ENCODE measurements around the gene ANXA10. TPM values are rescaled to one million over a fixed set of nuclear protein-coding genes. Genes with fewer than 3 reads are reported as not detected.

ANXA10 gene
- total and polyA plus RNA-seq, 8 donors, result 49.6 to 721 (median 251) TPM; not detected in 1

DNA sequence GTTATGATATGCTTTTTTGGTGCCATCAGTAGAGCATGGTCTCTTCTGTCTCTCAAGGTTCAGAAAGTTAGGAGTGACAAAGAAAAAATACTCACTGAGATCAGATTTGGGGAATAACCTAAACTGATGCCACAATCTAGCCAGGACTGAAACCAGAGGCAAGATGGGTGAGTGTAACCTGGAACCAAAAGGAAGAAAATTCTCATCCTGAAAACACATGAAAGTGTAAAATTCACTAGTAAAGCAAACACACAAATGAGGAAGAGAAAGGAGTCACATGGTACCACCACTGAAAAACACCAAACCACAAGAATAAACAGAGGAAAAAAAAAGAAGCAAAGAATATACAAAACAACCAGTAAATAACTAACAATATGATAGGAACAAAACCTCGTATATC is 96.4 kb downstream of the ANXA10 start:
- 77 to 91% (median 79%) methylated on average over 1 of the region's 1 CpG for WGBS, 5 donors
- DNase-seq, result no peak
- peaks cover 0 to 51% (median 46%) of the 10 kb centered on the region in 4 donors for H3K36me3 ChIP-seq
- TF ChIP-seq POLR2A (IDR thresholded peaks at IDR 0.05) (no peak), POLR2AphosphoS5 (IDR thresholded peaks at IDR 0.05) (no peak), EP300 (IDR thresholded peaks at IDR 0.05) (no peak)
- TF ChIP-seq, protein P1, sequence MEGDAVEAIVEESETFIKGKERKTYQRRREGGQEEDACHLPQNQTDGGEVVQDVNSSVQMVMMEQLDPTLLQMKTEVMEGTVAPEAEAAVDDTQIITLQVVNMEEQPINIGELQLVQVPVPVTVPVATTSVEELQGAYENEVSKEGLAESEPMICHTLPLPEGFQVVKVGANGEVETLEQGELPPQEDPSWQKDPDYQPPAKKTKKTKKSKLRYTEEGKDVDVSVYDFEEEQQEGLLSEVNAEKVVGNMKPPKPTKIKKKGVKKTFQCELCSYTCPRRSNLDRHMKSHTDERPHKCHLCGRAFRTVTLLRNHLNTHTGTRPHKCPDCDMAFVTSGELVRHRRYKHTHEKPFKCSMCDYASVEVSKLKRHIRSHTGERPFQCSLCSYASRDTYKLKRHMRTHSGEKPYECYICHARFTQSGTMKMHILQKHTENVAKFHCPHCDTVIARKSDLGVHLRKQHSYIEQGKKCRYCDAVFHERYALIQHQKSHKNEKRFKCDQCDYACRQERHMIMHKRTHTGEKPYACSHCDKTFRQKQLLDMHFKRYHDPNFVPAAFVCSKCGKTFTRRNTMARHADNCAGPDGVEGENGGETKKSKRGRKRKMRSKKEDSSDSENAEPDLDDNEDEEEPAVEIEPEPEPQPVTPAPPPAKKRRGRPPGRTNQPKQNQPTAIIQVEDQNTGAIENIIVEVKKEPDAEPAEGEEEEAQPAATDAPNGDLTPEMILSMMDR (IDR thresholded peaks at IDR 0.05), result no peak
- intact Hi-C loops (cut with DNase I; ENCODE audit: low total_unique reads), result no loop called here
- H3K4me3 ChIP-seq, result no peak overlapping the region
- no peaks in the 10 kb centered on the region for H3K27me3 ChIP-seq
- H3K4me1 ChIP-seq, result no peaks in the 10 kb centered on the region
- no peak overlapping the region for H3K27ac ChIP-seq
- H3K9me3 ChIP-seq, result peaks cover 0 to 13% (median 3%) of the 10 kb centered on the region in 4 donors

DNA sequence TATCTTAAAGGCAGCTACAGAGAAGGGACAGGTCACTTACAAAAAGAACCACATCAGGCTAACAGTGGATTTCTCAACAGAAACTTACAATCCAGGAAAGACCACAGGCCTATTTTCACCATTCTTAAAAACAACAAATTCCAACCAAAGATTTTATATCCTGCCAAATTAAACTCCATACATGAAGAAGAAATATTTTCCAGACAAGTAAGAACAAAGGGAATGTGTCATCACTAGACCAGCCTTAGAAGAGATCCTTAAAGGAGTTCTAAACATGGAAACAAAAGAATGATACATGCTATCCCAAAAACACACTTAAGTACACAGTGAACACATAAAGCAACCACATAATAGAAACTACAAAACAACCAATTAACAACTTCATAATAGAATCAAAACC is 105.6 kb downstream of the ANXA10 start:
- Histone ChIP-seq H3K9me3 (peaks cover under 1 to 17% (median 7%) of the 10 kb centered on the region in 4 donors), H3K27me3 (no peaks in the 10 kb centered on the region), H3K27ac (no peak overlapping the region), H3K36me3 (no peaks in the 10 kb centered on the region), H3K4me3 (no peak overlapping the region), H3K4me1 (no peaks in the 10 kb centered on the region)
- no peak for DNase-seq
- intact Hi-C loops (cut with DNase I; ENCODE audit: low total_unique reads), result no loop called here
- TF ChIP-seq, protein P1 (IDR thresholded peaks at IDR 0.05), result no peak
- TF ChIP-seq POLR2AphosphoS5 (IDR thresholded peaks at IDR 0.05), result no peak
- TF ChIP-seq POLR2A (IDR thresholded peaks at IDR 0.05), result no peak
- no peak for TF ChIP-seq EP300 (IDR thresholded peaks at IDR 0.05)

DNA sequence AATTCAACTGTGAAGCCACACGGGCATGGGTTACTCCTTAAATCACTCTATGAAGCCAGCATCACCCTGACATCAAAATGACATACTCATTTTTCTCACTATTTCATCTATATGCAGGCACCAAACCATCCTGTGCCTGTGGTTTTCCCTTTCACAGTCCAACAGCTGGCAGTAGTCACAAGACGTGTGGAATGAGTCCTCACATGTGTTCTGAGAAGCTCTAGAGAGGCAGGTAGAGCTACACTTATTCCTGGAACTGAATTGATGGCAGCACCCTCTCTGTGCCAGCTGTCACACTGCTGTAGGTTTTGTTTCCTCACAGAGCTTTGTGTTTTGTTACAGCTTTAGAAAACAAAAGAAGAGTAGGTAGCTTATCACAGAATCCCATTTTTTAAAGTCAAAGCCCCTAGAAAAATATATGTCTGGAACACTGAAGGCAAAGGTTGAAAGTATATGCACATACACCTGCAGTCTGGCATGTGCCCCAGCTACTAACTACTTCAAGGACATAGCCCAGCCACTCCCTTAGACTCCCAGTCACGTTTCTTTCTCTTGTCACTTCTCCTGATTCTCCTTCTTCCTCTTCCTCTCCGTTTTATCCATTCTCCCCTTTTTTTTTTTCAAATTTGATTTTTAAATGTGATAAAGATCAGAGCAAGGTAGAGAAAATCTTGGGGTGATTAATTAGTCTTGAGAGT is 107.1 kb downstream of the ANXA10 start:
- H3K27ac ChIP-seq, result no peak overlapping the region
- peaks cover 14 to 26% (median 19%) of the 10 kb centered on the region in 4 donors for H3K9me3 ChIP-seq
- TF ChIP-seq, protein P1 (IDR thresholded peaks at IDR 0.05), result no peak
- no peak for TF ChIP-seq POLR2AphosphoS5 (IDR thresholded peaks at IDR 0.05)
- TF ChIP-seq EP300 (IDR thresholded peaks at IDR 0.05), result no peak
- TF ChIP-seq POLR2A (IDR thresholded peaks at IDR 0.05), result no peak
- H3K36me3 ChIP-seq, result peaks cover 0 to 8% (median 0%) of the 10 kb centered on the region in 4 donors
- H3K4me1 ChIP-seq, result no peaks in the 10 kb centered on the region
- 50 to 62% (median 57%) methylated on average over 4 of the region's 4 CpGs for WGBS, 5 donors
- no peak overlapping the region for H3K4me3 ChIP-seq
- no peak for DNase-seq
- no peaks in the 10 kb centered on the region for H3K27me3 ChIP-seq
- intact Hi-C loops (cut with DNase I; ENCODE audit: low total_unique reads), result no loop called here

DNA sequence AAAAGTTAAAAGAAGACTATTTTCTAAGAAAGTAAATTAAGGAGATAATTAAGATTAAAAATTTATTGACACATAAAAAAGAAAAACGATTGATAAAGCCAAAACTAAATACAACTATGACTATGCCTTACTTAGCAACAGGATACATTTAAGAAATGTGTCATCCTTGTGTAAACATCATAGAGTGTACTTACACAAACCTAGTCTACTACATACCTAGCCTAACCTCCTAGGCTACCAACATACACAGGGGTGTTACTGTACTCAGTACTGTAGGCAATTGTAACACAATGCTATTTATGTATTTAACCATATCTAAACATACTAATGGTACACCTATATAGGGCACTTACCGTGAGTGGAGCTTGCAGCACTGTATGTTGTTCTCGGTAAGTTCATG is 108.3 kb downstream of the ANXA10 start:
- intact Hi-C loops (cut with DNase I; ENCODE audit: low total_unique reads), result no loop called here
- TF ChIP-seq POLR2A (IDR thresholded peaks at IDR 0.05) (no peak), POLR2AphosphoS5 (IDR thresholded peaks at IDR 0.05) (no peak), EP300 (IDR thresholded peaks at IDR 0.05) (no peak)
- TF ChIP-seq, protein P1 (IDR thresholded peaks at IDR 0.05), result no peak
- peaks cover 14 to 35% (median 20%) of the 10 kb centered on the region in 4 donors for H3K9me3 ChIP-seq
- DNase-seq, result no peak
- H3K4me3 ChIP-seq, result no peak overlapping the region
- no peaks in the 10 kb centered on the region for H3K27me3 ChIP-seq
- 60 to 76% (median 68%) methylated on average over 3 of the region's 3 CpGs for WGBS, 5 donors
- no peaks in the 10 kb centered on the region for H3K4me1 ChIP-seq
- H3K27ac ChIP-seq, result no peak overlapping the region
- H3K36me3 ChIP-seq, result peaks cover 0 to 8% (median 0%) of the 10 kb centered on the region in 4 donors
